GM23338 (cell line): ENCODE data around the gene ST8SIA6. TPM values are rescaled to one million over a fixed set of nuclear protein-coding genes. Genes with fewer than 3 reads are reported as not detected.

Source experiments
- ATAC-seq: fragments of 200-7000 bp; cut with Tn5 transposase; 3 replicates; pipeline ENCODE4 v1.9.1; 2020
- DNase-seq: peaks from one replicate; pipeline ENCODE4 v3.0.0-alpha.2; 2015; ENCODE audit warnings: low spot score
- H2AFZ ChIP-seq: fragments of 200-600 bp; sonication (generic); 2 replicates; pipeline ENCODE4 v1.8.0; 2016; ENCODE audit warnings: antibody characterized with exemption, mild to moderate bottlenecking, moderate library complexity
- H3F3A ChIP-seq: fragments of 200-600 bp; sonication (generic); replicated peaks from 2 replicates; pipeline ENCODE4 v1.8.0; 2017; ENCODE audit warnings: antibody characterized with exemption, mixed run types, low read depth
- H3K27ac ChIP-seq: fragments of 200-600 bp; sonication (generic); 2 replicates; pipeline ENCODE4 v1.6.1; 2016; ENCODE audit warnings: low read depth
- H3K27me3 ChIP-seq: fragments of 200-600 bp; sonication (generic); 2 replicates; pipeline ENCODE4 v1.8.0; 2016; ENCODE audit warnings: mild to moderate bottlenecking, mixed run types, moderate library complexity; ENCODE audit not compliant: insufficient read depth
- H3K36me3 ChIP-seq: fragments of 200-600 bp; sonication (generic); 2 replicates; pipeline ENCODE4 v1.8.0; 2016; ENCODE audit warnings: mild to moderate bottlenecking; ENCODE audit not compliant: insufficient read depth
- H3K4me1 ChIP-seq: fragments of 200-600 bp; sonication (generic); 2 replicates; pipeline ENCODE4 v1.8.0; 2016; ENCODE audit warnings: mild to moderate bottlenecking, moderate library complexity; ENCODE audit not compliant: insufficient read depth
- H3K4me2 ChIP-seq: fragments of 200-600 bp; sonication (generic); 2 replicates; pipeline ENCODE4 v1.7.1; 2017; ENCODE audit warnings: mixed run types
- H3K4me3 ChIP-seq: fragments of 200-600 bp; sonication (generic); 2 replicates; pipeline ENCODE4 v1.6.1; 2016; ENCODE audit warnings: mixed run types
- H3K79me2 ChIP-seq: fragments of 200-600 bp; sonication (generic); replicated peaks from 2 replicates; pipeline ENCODE4 v1.8.0; 2017; ENCODE audit warnings: mild to moderate bottlenecking; ENCODE audit not compliant: insufficient read depth
- H3K9me2 ChIP-seq: fragments of 200-600 bp; sonication (generic); 2 replicates; pipeline ENCODE4 v1.8.0; 2017; ENCODE audit not compliant: insufficient read depth
- H4K20me1 ChIP-seq: fragments of 200-600 bp; sonication (generic); replicated peaks from 2 replicates; pipeline ENCODE4 v1.8.0; 2017; ENCODE audit warnings: mild to moderate bottlenecking; ENCODE audit not compliant: insufficient read depth
- H3K27ac Mint-ChIP-seq: 2 replicates; pipeline ENCODE4 v1.8.0; 2020; ENCODE audit warnings: inconsistent platforms, mild to moderate bottlenecking, moderate library complexity, mixed read lengths
- H3K27me3 Mint-ChIP-seq: 3 replicates; pipeline ENCODE4 v1.8.0; 2022; ENCODE audit warnings: low read depth, mild to moderate bottlenecking, moderate library complexity, mixed read lengths, inconsistent platforms; ENCODE audit not compliant: insufficient read depth, poor library complexity
- H3K36me3 Mint-ChIP-seq: 3 replicates; pipeline ENCODE4 v1.8.0; 2021; ENCODE audit warnings: low read depth, mild to moderate bottlenecking, inconsistent platforms, moderate library complexity, mixed read lengths
- H3K4me1 Mint-ChIP-seq: 3 replicates; pipeline ENCODE4 v1.8.0; 2020; ENCODE audit warnings: mild to moderate bottlenecking, inconsistent platforms, mixed read lengths
- H3K4me3 Mint-ChIP-seq: 3 replicates; pipeline ENCODE4 v1.8.0; 2021; ENCODE audit warnings: moderate library complexity, mild to moderate bottlenecking, inconsistent platforms, mixed read lengths
- H3K9me3 Mint-ChIP-seq: 3 replicates; pipeline ENCODE4 v1.8.0; 2020; ENCODE audit warnings: moderate library complexity, mild to moderate bottlenecking, inconsistent platforms, mixed read lengths
- CREB1 ChIP-seq: fragments of 250-450 bp; sonication (Bioruptor Pico); IDR thresholded peaks from 2 replicates; pipeline ENCODE4 v1.5.0; 2020; ENCODE audit warnings: low read depth, mild to moderate bottlenecking, moderate library complexity
- ETS1 ChIP-seq: IDR thresholded peaks from 2 replicates; pipeline ENCODE4 v1.6.1; 2016; ENCODE audit warnings: antibody characterized with exemption
- EZH2 ChIP-seq: fragments of 200-600 bp; sonication (generic); IDR thresholded peaks from one replicate; pipeline ENCODE4 v1.8.0; 2017; ENCODE audit warnings: antibody characterized with exemption, mild to moderate bottlenecking, low read depth; ENCODE audit not compliant: unreplicated experiment
- EZH2phosphoT487 ChIP-seq: fragments of 200-600 bp; sonication (generic); IDR thresholded peaks from one replicate; pipeline ENCODE4 v1.8.1; 2018; ENCODE audit warnings: antibody characterized with exemption; ENCODE audit not compliant: unreplicated experiment
- JUNB ChIP-seq: IDR thresholded peaks from one replicate; pipeline ENCODE4 v1.6.1; 2016; ENCODE audit warnings: antibody characterized with exemption; ENCODE audit not compliant: unreplicated experiment
- NANOG ChIP-seq: IDR thresholded peaks from 2 replicates; pipeline ENCODE4 v1.6.1; 2016; ENCODE audit warnings: antibody characterized with exemption, borderline replicate concordance
- POLR2AphosphoS5 ChIP-seq: IDR thresholded peaks from 2 replicates; pipeline ENCODE4 v1.6.1; 2016; ENCODE audit warnings: antibody characterized with exemption, low read depth
- REST ChIP-seq: IDR thresholded peaks from one replicate; pipeline ENCODE4 v1.6.1; 2018; ENCODE audit warnings: antibody characterized with exemption; ENCODE audit not compliant: unreplicated experiment
- STAT1 ChIP-seq: IDR thresholded peaks from one replicate; pipeline ENCODE4 v1.6.1; 2016; ENCODE audit warnings: antibody characterized with exemption; ENCODE audit not compliant: unreplicated experiment
- ZNF114 ChIP-seq: fragments of 250-450 bp; sonication (Bioruptor Pico); IDR thresholded peaks from 2 replicates; pipeline ENCODE4 v1.5.0; 2020; ENCODE audit warnings: mild to moderate bottlenecking, moderate library complexity
- ZNF331 ChIP-seq: fragments of 250-450 bp; sonication (Bioruptor Pico); IDR thresholded peaks from 2 replicates; pipeline ENCODE4 v1.5.0; 2020; ENCODE audit warnings: low read depth, mild to moderate bottlenecking, moderate library complexity
- ZNF462 ChIP-seq: fragments of 250-450 bp; sonication (Bioruptor Pico); IDR thresholded peaks from 2 replicates; pipeline ENCODE4 v1.5.0; 2020; ENCODE audit warnings: mild to moderate bottlenecking, moderate library complexity
- polyA plus RNA-seq: library from polyadenylated mRNA; unstranded; fragments of >200 nt; fragmentation: Nextera tagmentation; extraction: Ambion mirVana; gene quantifications from 2 replicates; pipeline ENCODE4 v1.2.1, GENCODE V29; 2016
- total RNA-seq: library from RNA; depleted of rRNA; stranded (reverse); fragments of >200 nt; shearing (Covaris generic); gene quantifications from 2 replicates; pipeline ENCODE4 v1.2.3, GENCODE V29; 2014

Gene ST8SIA6
- total and polyA plus RNA-seq, 2 experiments from 2014 or later: 1.6 to 2.3 TPM

- H3K27ac Mint-ChIP-seq: no peak overlapping the region
- no peaks in the 10 kb centered on the region; the same call in 2 of the 3 replicates for H3K4me1 Mint-ChIP-seq
- Histone ChIP-seq H3K36me3 (no peaks in the 10 kb centered on the region), H3K4me1 (no peaks in the 10 kb centered on the region), H3K9me2 (no peaks in the 10 kb centered on the region; the same call in 1 of the 2 replicates), H3K79me2 (no peaks in the 10 kb centered on the region), H3K27me3 (no peaks in the 10 kb centered on the region), H2AFZ (no peak overlapping the region), H3K4me3 (no peak overlapping the region), H3K4me2 (no peak overlapping the region), H4K20me1 (no peaks in the 10 kb centered on the region), H3F3A (no peaks in the 10 kb centered on the region), H3K27ac (no peak overlapping the region)
- no peak overlapping the region for H3K4me3 Mint-ChIP-seq
- peaks cover 6% of the 10 kb centered on the region for H3K27me3 Mint-ChIP-seq
- H3K9me3 Mint-ChIP-seq: peaks cover 20% of the 10 kb centered on the region
- TF ChIP-seq ZNF114 (CRISPR knock-in tag): no peak
- TF ChIP-seq REST: no peak
- TF ChIP-seq EZH2: no peak
- TF ChIP-seq STAT1: no peak
- no peak for TF ChIP-seq POLR2AphosphoS5
- TF ChIP-seq JUNB: no peak
- TF ChIP-seq ZNF462 (CRISPR knock-in tag): no peak
- no peak for TF ChIP-seq ETS1
- TF ChIP-seq EZH2phosphoT487: no peak
- TF ChIP-seq NANOG: no peak
- no peak for TF ChIP-seq ZNF331 (CRISPR knock-in tag)
- no peak for TF ChIP-seq CREB1 (CRISPR knock-in tag)
- H3K36me3 Mint-ChIP-seq: peaks cover 17% of the 10 kb centered on the region
- no peak for ATAC-seq
- no peak for DNase-seq
These were observed 110.2 kb downstream of the ST8SIA6 start for GRCh38 chr10:17344206-17344605.
